Duodenal mucosa (tissue), 2 donors: ENCODE measurements around the gene NRP1.

Experiments
- H3K27ac ChIP-seq: one replicate; pipeline ENCODE4 v1.7.0; 2013; ENCODE audit warnings: low read depth, low read length
- H3K27me3 ChIP-seq, 2 donors: one replicate each; pipeline ENCODE4 v1.7.0; 2013; ENCODE audit warnings: low read length in 2 of 2, control low read depth in 1 of 2; ENCODE audit not compliant: insufficient read depth in 2 of 2, control insufficient read depth in 1 of 2
- H3K36me3 ChIP-seq, 2 donors: one replicate each; pipeline ENCODE4 v1.7.0; 2013; ENCODE audit warnings: low read length in 2 of 2, control low read depth in 1 of 2; ENCODE audit not compliant: insufficient read depth in 2 of 2, control insufficient read depth in 1 of 2
- H3K4me1 ChIP-seq, 2 donors: one replicate each; pipeline ENCODE4 v1.7.0; 2013; ENCODE audit warnings: low read length in 2 of 2, control low read depth in 1 of 2; ENCODE audit not compliant: insufficient read depth in 2 of 2, control insufficient read depth in 1 of 2
- H3K4me3 ChIP-seq, 2 donors: one replicate each; pipeline ENCODE4 v1.7.0; 2013; ENCODE audit warnings: low read length in 2 of 2, low read depth in 1 of 2
- H3K9ac ChIP-seq, 2 donors: one replicate each; pipeline ENCODE4 v1.7.0; 2013; ENCODE audit warnings: low read length in 2 of 2, low read depth in 1 of 2
- H3K9me3 ChIP-seq, 2 donors: one replicate each; pipeline ENCODE4 v1.7.0; 2013; ENCODE audit warnings: low read length in 2 of 2, control low read depth in 1 of 2; ENCODE audit not compliant: control insufficient read depth in 1 of 2

Gene NRP1

DNA sequence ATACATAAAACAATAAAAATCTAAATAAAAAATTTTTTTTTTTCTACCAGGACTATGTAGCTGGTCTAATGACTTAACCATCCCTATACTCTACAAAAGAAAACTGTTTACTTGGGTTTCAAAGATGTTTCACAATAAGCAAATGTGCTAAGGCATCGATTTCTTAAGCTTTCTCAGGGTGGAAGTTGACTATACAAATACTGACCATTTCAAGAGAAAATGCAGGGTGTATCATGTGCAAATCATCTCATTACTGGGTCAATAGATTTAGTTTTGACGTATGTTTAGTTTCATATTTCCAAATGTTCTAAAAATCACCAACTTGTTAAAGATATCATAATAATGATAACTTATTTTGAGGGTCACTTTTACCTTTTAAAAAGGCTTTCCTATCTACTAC lies 7.5 kb downstream of the NRP1 start:
- no peak overlapping the region for H3K9ac ChIP-seq
- H3K4me3 ChIP-seq = no peak overlapping the region
- no peak overlapping the region for H3K27ac ChIP-seq
- no peaks in the 10 kb centered on the region for H3K9me3 ChIP-seq
- H3K36me3 ChIP-seq = peaks cover 2 to 10% of the 10 kb centered on the region in 2 donors
- peaks cover 9 to 10% of the 10 kb centered on the region in 2 donors for H3K4me1 ChIP-seq
- no peaks in the 10 kb centered on the region for H3K27me3 ChIP-seq

DNA sequence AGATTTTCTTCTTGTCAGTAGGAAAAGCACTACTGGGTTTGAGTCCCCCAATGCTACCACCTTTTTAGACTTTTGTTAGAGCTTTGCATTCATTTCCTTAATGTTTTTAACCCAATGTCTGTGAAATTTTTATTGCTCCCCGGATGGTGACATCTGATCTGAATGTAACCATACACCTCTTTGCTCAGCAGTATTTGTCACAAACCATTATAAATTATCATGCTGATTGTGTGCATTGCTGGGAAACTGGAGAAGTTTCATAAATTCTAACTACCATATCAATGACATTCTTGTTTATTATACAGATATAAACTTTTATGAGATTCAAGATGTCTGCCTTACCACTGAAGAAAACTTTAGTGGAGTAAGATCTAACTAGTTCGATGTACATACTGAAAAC lies 8.5 kb downstream of the NRP1 start:
- Histone ChIP-seq H3K9ac (no peak overlapping the region), H3K9me3 (no peaks in the 10 kb centered on the region), H3K36me3 (peaks cover 2 to 10% of the 10 kb centered on the region in 2 donors), H3K27ac (no peak overlapping the region), H3K4me3 (no peak overlapping the region), H3K27me3 (no peaks in the 10 kb centered on the region), H3K4me1 (peaks cover 7 to 8% of the 10 kb centered on the region in 2 donors)

DNA sequence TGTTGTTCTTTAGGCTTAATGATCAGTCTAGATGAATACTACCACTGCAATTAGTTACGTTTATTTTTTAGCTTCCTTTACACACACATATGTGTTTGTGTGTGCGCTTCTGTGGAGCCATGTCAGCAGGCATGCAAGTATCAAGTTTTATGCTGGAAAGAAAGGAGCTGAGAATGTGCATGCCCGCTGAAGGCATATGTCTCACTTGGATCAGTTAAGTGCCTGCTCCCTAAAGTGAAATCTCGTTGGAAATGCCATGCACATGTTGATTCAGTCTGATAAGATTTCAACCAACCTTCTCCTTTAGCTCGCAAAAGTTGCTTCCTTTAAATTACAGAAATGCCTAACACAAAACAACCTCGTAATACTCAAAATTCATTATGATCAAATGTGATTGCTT lies 10.7 kb downstream of the NRP1 start:
- no peak overlapping the region for H3K27ac ChIP-seq

DNA sequence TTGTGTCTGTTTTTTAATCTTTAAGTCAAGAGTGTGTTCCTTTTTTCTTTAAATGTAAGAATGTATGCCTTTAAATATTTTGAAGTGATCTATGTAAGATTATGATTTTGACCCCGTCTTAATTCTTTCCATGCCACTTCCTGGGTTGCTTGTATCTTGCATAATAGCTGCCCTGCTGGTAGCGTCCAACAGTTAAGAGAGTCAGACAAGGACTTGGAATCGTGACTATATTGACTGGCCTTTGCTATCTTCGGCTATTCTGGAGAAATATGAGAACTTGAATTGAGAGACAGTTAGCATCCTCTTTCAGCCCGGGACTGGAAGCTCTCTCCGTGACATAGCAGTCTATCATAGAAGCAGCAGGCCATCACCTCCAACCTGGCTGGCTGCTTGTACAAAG lies 13.0 kb downstream of the NRP1 start:
- Histone ChIP-seq H3K27ac (no peak overlapping the region), H3K9ac (no peak overlapping the region), H3K27me3 (no peaks in the 10 kb centered on the region), H3K4me1 (no peaks in the 10 kb centered on the region), H3K9me3 (no peaks in the 10 kb centered on the region), H3K36me3 (peaks cover 2 to 5% of the 10 kb centered on the region in 2 donors), H3K4me3 (no peak overlapping the region)

More for the DNA sequence above, 10.7 kb downstream of the NRP1 start:
- Histone ChIP-seq H3K36me3 (peaks cover 2 to 9% of the 10 kb centered on the region in 2 donors), H3K9ac (no peak overlapping the region), H3K9me3 (no peaks in the 10 kb centered on the region), H3K4me3 (no peak overlapping the region), H3K4me1 (no peaks in the 10 kb centered on the region), H3K27me3 (no peaks in the 10 kb centered on the region)

DNA sequence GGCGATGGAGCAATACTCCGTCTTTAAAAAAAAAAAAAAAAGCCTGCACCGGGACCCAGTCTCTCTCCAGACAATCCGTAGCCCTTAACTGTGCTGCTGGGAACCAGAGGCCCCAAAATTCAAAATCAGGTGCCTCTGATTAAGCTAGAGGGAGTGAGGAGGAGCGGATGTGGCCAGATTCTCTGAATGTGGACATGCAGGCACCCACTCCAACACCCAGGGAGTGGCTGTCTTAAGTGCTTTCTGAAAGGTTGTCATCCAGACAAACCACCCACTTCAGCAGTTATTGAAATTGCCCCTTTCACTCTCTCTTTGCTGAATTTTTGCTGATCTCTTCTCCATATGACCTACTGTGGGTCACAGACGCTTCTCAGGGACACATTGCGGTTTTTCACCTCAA lies 14.2 kb downstream of the NRP1 start:
- Histone ChIP-seq H3K9ac (no peak overlapping the region), H3K9me3 (no peaks in the 10 kb centered on the region), H3K4me1 (no peaks in the 10 kb centered on the region), H3K27me3 (no peaks in the 10 kb centered on the region), H3K27ac (no peak overlapping the region), H3K4me3 (no peak overlapping the region), H3K36me3 (peaks cover 2 to 5% of the 10 kb centered on the region in 2 donors)

DNA sequence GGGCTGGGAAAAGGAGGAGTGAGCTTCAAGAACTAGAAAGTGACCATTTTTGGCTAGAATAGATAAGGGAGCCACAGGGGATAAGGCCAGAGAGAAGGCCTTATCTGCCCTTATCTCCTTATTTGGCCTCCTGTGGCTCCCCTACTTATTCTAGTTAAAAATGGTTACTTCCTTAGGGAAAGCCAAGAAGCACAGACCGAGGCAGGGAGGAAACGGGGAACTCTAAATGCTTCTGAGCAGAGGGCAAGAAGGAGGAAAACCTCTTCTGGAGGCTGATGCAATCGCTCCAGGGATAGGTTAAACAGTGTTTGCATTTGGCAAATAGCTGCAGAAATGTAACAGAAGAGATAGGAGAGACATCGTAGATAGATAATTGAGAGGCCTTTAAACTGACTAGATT lies 18.6 kb downstream of the NRP1 start:
- Histone ChIP-seq H3K27ac (no peak overlapping the region), H3K27me3 (no peaks in the 10 kb centered on the region), H3K9ac (no peak overlapping the region), H3K36me3 (no peaks in the 10 kb centered on the region), H3K4me3 (no peak overlapping the region), H3K9me3 (no peaks in the 10 kb centered on the region), H3K4me1 (peaks cover 0 to 4% of the 10 kb centered on the region in 2 donors)

DNA sequence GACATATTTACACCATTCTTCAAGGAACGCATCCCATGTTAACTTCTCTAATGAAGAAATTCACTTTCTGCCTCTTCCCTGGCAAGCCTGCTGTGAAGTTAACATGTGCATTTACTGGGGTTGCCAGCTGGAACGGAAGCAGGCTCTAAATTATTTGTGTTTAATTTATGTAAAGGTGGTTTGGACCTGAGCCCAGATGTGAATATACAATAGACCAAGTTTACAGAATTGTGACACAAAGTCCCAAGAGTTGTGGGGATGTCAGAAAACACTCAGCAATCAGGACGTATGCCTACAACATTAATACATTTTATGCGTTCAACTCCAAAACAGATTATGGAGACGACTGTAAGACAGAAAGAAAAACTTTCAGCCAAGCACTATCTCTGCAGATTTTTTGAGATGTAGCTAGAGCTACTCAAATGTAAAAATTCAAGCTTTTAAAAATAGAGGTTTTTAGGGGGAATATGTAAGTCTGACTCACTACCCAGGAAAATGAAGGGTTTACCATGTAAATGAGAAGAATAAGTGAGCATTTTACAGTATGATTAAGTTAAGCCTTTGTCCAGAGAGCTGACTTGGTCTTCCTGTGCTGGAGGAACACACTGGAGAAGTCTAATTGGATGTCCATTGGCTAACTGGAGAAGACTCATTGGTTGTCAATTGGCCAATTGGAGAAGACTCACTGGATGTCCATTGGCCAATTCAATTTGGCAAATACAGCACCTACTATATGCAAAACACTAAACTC lies 19.5 kb downstream of the NRP1 start:
- no peak overlapping the region for H3K9ac ChIP-seq
- H3K27me3 ChIP-seq = no peaks in the 10 kb centered on the region
- H3K9me3 ChIP-seq = no peaks in the 10 kb centered on the region
- peaks cover 0 to 4% of the 10 kb centered on the region in 2 donors for H3K4me1 ChIP-seq
- H3K4me3 ChIP-seq = no peak overlapping the region
- no peak overlapping the region for H3K27ac ChIP-seq
- H3K36me3 ChIP-seq = no peaks in the 10 kb centered on the region

DNA sequence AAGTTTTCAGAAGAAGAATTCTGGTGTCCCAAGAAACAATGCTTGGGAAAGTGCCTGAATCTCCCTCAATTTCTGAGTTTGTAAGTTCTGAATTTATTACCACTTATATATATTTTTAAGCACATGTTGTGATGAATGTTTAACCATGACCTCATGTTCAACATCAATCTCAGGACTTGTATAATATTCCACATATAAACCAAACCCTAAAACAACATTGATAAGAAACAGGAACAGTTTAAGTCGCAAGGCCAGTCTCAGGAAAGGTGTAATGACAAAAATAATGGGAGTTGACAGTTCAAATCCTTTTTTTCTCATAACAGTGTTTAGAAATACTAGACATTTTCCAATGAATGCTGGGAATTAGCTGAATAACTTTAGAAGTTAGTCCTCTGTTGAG lies 22.8 kb downstream of the NRP1 start:
- Histone ChIP-seq H3K4me1 (peaks cover 0 to 5% of the 10 kb centered on the region in 2 donors), H3K36me3 (no peaks in the 10 kb centered on the region), H3K27ac (no peak overlapping the region), H3K4me3 (no peak overlapping the region), H3K9ac (no peak overlapping the region), H3K9me3 (no peaks in the 10 kb centered on the region), H3K27me3 (no peaks in the 10 kb centered on the region)

DNA sequence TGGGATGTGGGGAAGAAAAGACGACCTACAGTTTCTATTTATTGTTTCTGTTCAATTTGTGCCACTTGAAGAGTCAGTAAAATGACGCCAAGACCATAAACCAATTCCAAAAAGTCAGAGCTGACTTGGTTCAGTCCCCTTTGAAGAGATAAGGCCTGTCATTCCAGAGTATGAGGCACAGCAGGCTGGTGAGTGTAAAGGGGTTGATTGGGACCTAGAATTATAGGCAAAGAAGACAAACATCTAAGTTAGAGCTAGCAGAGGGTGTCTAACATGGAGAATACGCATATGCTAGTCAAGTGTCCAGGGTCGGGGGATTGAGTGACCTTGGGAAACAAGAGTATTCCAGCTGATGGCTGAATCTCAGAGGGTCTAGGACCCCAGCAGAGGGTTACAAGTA lies 23.6 kb downstream of the NRP1 start:
- no peak overlapping the region for H3K9ac ChIP-seq

DNA sequence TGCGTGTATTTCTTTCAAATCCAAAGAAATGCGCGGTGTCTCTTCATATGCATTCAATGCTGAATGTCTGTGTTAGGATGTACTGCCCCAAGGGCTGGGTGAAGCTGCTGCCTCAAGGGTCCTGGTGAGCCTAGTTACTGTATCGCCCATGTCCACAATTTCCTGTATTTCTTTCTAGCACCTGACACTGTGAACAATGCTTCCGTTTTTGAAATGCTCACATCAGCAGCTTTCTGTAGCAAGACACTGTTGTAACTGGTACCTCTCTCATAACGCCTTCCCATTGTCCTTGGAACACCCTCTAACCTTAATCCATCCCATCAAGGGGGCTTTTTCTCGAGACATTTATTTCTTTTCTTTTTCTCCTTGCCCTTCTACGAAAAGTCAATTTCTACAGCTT lies 25.1 kb downstream of the NRP1 start:
- H3K27me3 ChIP-seq = no peaks in the 10 kb centered on the region
- no peak overlapping the region for H3K27ac ChIP-seq
- peaks cover 0 to 9% of the 10 kb centered on the region in 2 donors for H3K4me1 ChIP-seq
- no peaks in the 10 kb centered on the region for H3K36me3 ChIP-seq
- no peaks in the 10 kb centered on the region for H3K9me3 ChIP-seq
- no peak overlapping the region for H3K4me3 ChIP-seq
- H3K9ac ChIP-seq = no peak overlapping the region

More for the DNA sequence above, 23.6 kb downstream of the NRP1 start:
- Histone ChIP-seq H3K9me3 (no peaks in the 10 kb centered on the region), H3K4me1 (peaks cover 0 to 13% of the 10 kb centered on the region in 2 donors), H3K27ac (no peak overlapping the region), H3K36me3 (no peaks in the 10 kb centered on the region), H3K27me3 (no peaks in the 10 kb centered on the region), H3K4me3 (no peak overlapping the region)
